HEK293 (cell line): Measurements from ENCODE around the gene CADPS.

Experiments used
- CTCF ChIA-PET: fragments of 350-600 bp; formaldehyde crosslinking; extraction: SDS; loops from one replicate; lab custom pipeline; 2021; ENCODE audit warnings: antibody characterized with exemption; lab: Yijun Ruan, JAX
- POLR2A ChIA-PET: fragments of 300-600 bp; formaldehyde crosslinking; extraction: SDS; loops from one replicate; lab custom pipeline; 2020; ENCODE audit warnings: antibody characterized with exemption, inconsistent platforms; lab: Yijun Ruan, JAX
- H3K27ac ChIP-seq: fragments of 200-500 bp; sonication (Bioruptor generic); 2 replicates; pipeline ENCODE4 v1.5.1; 2014; ENCODE audit warnings: low read depth, low read length, control low read depth, inconsistent platforms; ENCODE audit errors: extremely low read depth
- H3K36me3 ChIP-seq, 2 experiments: fragments of 200-500 bp in 1 of 2; sonication (Bioruptor generic) in 1 of 2; 1 replicate in 1 of 2; 2 replicates in 1 of 2; pipeline ENCODE4 v1.5.1; 2014 to 2017; ENCODE audit warnings: inconsistent platforms in 2 of 2, low read length in 2 of 2; ENCODE audit not compliant: control insufficient read depth in 2 of 2, insufficient read depth in 1 of 2
- H3K4me1 ChIP-seq: fragments of 200-500 bp; sonication (Bioruptor generic); 2 replicates; pipeline ENCODE4 v1.5.1; 2014; ENCODE audit warnings: mild to moderate bottlenecking, low read length, inconsistent platforms; ENCODE audit not compliant: control insufficient read depth, insufficient read depth
- H3K4me3 ChIP-seq: 2 replicates; pipeline ENCODE4 v1.5.1; 2011; ENCODE audit warnings: low read depth, mild to moderate bottlenecking, control low read depth, low read length, moderate library complexity
- H3K9me3 ChIP-seq: fragments of 200-500 bp; sonication (Bioruptor generic); 2 replicates; pipeline ENCODE4 v1.5.1; 2014; ENCODE audit warnings: low read depth, low read length, inconsistent platforms; ENCODE audit not compliant: control insufficient read depth, insufficient read depth
- MEIS1 ChIP-seq: sonication (generic); formaldehyde crosslinking; IDR thresholded peaks from 2 replicates; pipeline ENCODE4 v1.8.1; 2022; ENCODE audit warnings: missing genetic modification reagents, mild to moderate bottlenecking, borderline replicate concordance
- MZF1 ChIP-seq: fragments of 450-650 bp; formaldehyde crosslinking; IDR thresholded peaks from 2 replicates; pipeline ENCODE4 v1.5.1; 2017; ENCODE audit warnings: missing biosample characterization, missing genetic modification characterization, borderline replicate concordance
- OVOL3 ChIP-seq: fragments of 450-650 bp; formaldehyde crosslinking; IDR thresholded peaks from 2 replicates; pipeline ENCODE4 v1.5.1; 2016; ENCODE audit warnings: missing biosample characterization, missing genetic modification characterization
- REPIN1 ChIP-seq: fragments of 450-650 bp; formaldehyde crosslinking; IDR thresholded peaks from 2 replicates; pipeline ENCODE4 v1.5.1; 2017; ENCODE audit warnings: missing biosample characterization, missing genetic modification characterization, low read depth
- ZBTB8A ChIP-seq: fragments of 450-650 bp; formaldehyde crosslinking; IDR thresholded peaks from 2 replicates; pipeline ENCODE4 v1.5.1; 2016; ENCODE audit warnings: missing biosample characterization, missing genetic modification characterization
- ZEB2 ChIP-seq: fragments of 450-650 bp; formaldehyde crosslinking; IDR thresholded peaks from 2 replicates; pipeline ENCODE4 v1.5.1; 2016; ENCODE audit warnings: missing biosample characterization, missing genetic modification characterization
- ZNF24 ChIP-seq: fragments of 450-650 bp; formaldehyde crosslinking; IDR thresholded peaks from 2 replicates; pipeline ENCODE4 v1.5.1; 2016; ENCODE audit warnings: missing biosample characterization, missing genetic modification characterization
- ZNF350 ChIP-seq: fragments of 450-650 bp; formaldehyde crosslinking; IDR thresholded peaks from 2 replicates; pipeline ENCODE4 v1.5.0; 2017; ENCODE audit warnings: missing biosample characterization, mild to moderate bottlenecking, missing genetic modification characterization
- ZNF416 ChIP-seq: fragments of 450-650 bp; formaldehyde crosslinking; IDR thresholded peaks from 2 replicates; pipeline ENCODE4 v1.5.1; 2016; ENCODE audit warnings: missing biosample characterization, missing genetic modification characterization
- ZNF600 ChIP-seq: fragments of 450-650 bp; formaldehyde crosslinking; IDR thresholded peaks from 2 replicates; pipeline ENCODE4 v1.5.1; 2016; ENCODE audit warnings: missing biosample characterization, missing genetic modification characterization
- ZNF76 ChIP-seq: fragments of 450-650 bp; formaldehyde crosslinking; IDR thresholded peaks from 2 replicates; pipeline ENCODE4; 2016; ENCODE audit warnings: low read depth, missing biosample characterization, missing genetic modification characterization, borderline replicate concordance
- TF ChIP-seq, protein P1 (sequence below): fragments of 450-650 bp; formaldehyde crosslinking; IDR thresholded peaks from 2 replicates; pipeline ENCODE4 v1.5.1; 2017; ENCODE audit warnings: missing biosample characterization, missing genetic modification characterization
- TF ChIP-seq, protein P2 (sequence below): fragments of 450-650 bp; formaldehyde crosslinking; IDR thresholded peaks from 2 replicates; pipeline ENCODE4 v1.5.1; 2016; ENCODE audit warnings: missing biosample characterization, missing genetic modification characterization
- TF ChIP-seq, protein P3 (sequence below): fragments of 450-650 bp; formaldehyde crosslinking; IDR thresholded peaks from 2 replicates; pipeline ENCODE4 v1.5.1; 2016; ENCODE audit warnings: missing biosample characterization, missing genetic modification characterization, low read depth
- TF ChIP-seq, protein P4 (sequence below): fragments of 450-650 bp; formaldehyde crosslinking; IDR thresholded peaks from 2 replicates; pipeline ENCODE4 v1.5.1; 2016; ENCODE audit warnings: missing biosample characterization, missing genetic modification characterization
- TF ChIP-seq, protein P5 (sequence below): fragments of 450-650 bp; formaldehyde crosslinking; IDR thresholded peaks from 2 replicates; pipeline ENCODE4 v1.5.1; 2016; ENCODE audit warnings: missing biosample characterization, missing genetic modification characterization, borderline replicate concordance
- TF ChIP-seq, protein P6 (sequence below): fragments of 450-650 bp; IDR thresholded peaks from 2 replicates; pipeline ENCODE4 v1.5.1; 2018; ENCODE audit warnings: missing biosample characterization, missing genetic modification characterization
- TF ChIP-seq, protein P7 (sequence below): fragments of 450-650 bp; formaldehyde crosslinking; IDR thresholded peaks from 2 replicates; pipeline ENCODE4 v1.5.1; 2016; ENCODE audit warnings: missing biosample characterization, missing genetic modification characterization

Gene CADPS

DNA sequence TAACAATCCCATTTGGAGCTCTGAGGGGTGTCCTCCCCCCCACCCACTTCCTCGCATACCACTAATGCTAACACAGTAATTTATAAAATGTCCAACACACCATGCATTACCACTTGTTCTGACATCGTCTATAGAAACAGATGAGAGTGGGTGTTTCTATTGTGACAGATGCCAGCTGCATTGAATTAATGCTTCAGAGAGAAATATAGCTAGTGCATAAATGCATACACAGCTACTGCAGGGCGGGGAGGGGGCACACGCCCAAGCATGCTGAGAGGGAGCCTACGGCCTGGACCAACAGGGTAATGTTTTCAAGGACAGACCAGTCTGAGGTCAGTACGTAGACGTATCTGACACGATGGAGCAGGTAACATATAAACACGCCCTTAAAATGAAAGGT, 395.9 kb downstream of the CADPS start:
- no peaks in the 10 kb centered on the region for H3K9me3 ChIP-seq
- ChIA-PET POLR2A (no interaction called here), CTCF (interaction anchor here (0.6 kb wide), 1 partner anchor 142 kb away, joined by 4 read pairs; no protein-coding TSS in a partner anchor)
- no peaks in the 10 kb centered on the region for H3K4me1 ChIP-seq
- H3K36me3 ChIP-seq: no peaks in the 10 kb centered on the region
- no peak overlapping the region for H3K27ac ChIP-seq
- no peak overlapping the region for H3K4me3 ChIP-seq
- TF ChIP-seq, protein P1, sequence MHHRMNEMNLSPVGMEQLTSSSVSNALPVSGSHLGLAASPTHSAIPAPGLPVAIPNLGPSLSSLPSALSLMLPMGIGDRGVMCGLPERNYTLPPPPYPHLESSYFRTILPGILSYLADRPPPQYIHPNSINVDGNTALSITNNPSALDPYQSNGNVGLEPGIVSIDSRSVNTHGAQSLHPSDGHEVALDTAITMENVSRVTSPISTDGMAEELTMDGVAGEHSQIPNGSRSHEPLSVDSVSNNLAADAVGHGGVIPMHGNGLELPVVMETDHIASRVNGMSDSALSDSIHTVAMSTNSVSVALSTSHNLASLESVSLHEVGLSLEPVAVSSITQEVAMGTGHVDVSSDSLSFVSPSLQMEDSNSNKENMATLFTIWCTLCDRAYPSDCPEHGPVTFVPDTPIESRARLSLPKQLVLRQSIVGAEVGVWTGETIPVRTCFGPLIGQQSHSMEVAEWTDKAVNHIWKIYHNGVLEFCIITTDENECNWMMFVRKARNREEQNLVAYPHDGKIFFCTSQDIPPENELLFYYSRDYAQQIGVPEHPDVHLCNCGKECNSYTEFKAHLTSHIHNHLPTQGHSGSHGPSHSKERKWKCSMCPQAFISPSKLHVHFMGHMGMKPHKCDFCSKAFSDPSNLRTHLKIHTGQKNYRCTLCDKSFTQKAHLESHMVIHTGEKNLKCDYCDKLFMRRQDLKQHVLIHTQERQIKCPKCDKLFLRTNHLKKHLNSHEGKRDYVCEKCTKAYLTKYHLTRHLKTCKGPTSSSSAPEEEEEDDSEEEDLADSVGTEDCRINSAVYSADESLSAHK (tag by site-specific recombination): no peak
- TF ChIP-seq OVOL3 (tag by site-specific recombination) (no peak), ZBTB8A (no peak), ZNF24 (tag by site-specific recombination) (no peak), MZF1 (tag by site-specific recombination) (no peak), ZNF600 (tag by site-specific recombination) (no peak), REPIN1 (tag by site-specific recombination) (no peak), MEIS1 (CRISPR knock-in tag) (no peak), ZEB2 (tag by site-specific recombination) (no peak), ZNF350 (tag by site-specific recombination) (no peak)
- TF ChIP-seq, protein P2, sequence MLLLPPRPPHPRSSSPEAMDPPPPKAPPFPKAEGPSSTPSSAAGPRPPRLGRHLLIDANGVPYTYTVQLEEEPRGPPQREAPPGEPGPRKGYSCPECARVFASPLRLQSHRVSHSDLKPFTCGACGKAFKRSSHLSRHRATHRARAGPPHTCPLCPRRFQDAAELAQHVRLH (tag by site-specific recombination): no peak
- TF ChIP-seq, protein P3, sequence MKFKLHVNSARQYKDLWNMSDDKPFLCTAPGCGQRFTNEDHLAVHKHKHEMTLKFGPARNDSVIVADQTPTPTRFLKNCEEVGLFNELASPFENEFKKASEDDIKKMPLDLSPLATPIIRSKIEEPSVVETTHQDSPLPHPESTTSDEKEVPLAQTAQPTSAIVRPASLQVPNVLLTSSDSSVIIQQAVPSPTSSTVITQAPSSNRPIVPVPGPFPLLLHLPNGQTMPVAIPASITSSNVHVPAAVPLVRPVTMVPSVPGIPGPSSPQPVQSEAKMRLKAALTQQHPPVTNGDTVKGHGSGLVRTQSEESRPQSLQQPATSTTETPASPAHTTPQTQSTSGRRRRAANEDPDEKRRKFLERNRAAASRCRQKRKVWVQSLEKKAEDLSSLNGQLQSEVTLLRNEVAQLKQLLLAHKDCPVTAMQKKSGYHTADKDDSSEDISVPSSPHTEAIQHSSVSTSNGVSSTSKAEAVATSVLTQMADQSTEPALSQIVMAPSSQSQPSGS (tag by site-specific recombination): no peak
- TF ChIP-seq, protein P4, sequence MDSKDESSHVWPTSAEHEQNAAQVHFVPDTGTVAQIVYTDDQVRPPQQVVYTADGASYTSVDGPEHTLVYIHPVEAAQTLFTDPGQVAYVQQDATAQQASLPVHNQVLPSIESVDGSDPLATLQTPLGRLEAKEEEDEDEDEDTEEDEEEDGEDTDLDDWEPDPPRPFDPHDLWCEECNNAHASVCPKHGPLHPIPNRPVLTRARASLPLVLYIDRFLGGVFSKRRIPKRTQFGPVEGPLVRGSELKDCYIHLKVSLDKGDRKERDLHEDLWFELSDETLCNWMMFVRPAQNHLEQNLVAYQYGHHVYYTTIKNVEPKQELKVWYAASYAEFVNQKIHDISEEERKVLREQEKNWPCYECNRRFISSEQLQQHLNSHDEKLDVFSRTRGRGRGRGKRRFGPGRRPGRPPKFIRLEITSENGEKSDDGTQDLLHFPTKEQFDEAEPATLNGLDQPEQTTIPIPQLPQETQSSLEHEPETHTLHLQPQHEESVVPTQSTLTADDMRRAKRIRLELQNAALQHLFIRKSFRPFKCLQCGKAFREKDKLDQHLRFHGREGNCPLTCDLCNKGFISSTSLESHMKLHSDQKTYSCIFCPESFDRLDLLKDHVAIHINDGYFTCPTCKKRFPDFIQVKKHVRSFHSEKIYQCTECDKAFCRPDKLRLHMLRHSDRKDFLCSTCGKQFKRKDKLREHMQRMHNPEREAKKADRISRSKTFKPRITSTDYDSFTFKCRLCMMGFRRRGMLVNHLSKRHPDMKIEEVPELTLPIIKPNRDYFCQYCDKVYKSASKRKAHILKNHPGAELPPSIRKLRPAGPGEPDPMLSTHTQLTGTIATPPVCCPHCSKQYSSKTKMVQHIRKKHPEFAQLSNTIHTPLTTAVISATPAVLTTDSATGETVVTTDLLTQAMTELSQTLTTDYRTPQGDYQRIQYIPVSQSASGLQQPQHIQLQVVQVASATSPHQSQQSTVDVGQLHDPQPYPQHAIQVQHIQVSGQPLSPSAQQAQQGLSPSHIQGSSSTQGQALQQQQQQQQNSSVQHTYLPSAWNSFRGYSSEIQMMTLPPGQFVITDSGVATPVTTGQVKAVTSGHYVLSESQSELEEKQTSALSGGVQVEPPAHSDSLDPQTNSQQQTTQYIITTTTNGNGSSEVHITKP (tag by site-specific recombination): no peak
- TF ChIP-seq, protein P5, sequence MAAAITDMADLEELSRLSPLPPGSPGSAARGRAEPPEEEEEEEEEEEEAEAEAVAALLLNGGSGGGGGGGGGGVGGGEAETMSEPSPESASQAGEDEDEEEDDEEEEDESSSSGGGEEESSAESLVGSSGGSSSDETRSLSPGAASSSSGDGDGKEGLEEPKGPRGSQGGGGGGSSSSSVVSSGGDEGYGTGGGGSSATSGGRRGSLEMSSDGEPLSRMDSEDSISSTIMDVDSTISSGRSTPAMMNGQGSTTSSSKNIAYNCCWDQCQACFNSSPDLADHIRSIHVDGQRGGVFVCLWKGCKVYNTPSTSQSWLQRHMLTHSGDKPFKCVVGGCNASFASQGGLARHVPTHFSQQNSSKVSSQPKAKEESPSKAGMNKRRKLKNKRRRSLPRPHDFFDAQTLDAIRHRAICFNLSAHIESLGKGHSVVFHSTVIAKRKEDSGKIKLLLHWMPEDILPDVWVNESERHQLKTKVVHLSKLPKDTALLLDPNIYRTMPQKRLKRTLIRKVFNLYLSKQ (tag by site-specific recombination): no peak

DNA sequence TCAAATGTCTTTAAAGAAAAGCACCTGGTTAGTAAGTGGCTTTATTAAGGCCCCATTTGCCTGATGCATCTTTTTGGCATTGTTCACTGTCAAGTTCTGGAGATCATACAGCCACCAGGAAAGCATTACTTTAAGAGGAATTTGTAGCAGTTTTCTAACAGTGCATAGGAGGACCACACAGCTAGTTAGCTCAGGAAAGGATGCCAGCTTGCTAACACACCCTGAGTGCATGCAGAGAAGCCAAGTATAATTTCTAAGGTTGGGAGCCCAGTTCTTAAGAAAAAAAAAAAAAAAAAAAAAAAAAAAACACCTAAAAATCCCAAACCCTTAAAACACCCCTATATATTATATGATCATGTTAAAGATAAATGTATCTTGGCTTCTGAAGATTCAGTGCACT, 399.9 kb downstream of the CADPS start:
- no peaks in the 10 kb centered on the region for H3K4me1 ChIP-seq
- POLR2A ChIA-PET: no interaction called here
- no peaks in the 10 kb centered on the region for H3K9me3 ChIP-seq
- CTCF ChIA-PET: no interaction called here
- H3K4me3 ChIP-seq: no peak overlapping the region
- H3K36me3 ChIP-seq: no peaks in the 10 kb centered on the region
- TF ChIP-seq ZNF416 (tag by site-specific recombination) (no peak), ZNF76 (tag by site-specific recombination) (no peak)
- TF ChIP-seq, protein P6, sequence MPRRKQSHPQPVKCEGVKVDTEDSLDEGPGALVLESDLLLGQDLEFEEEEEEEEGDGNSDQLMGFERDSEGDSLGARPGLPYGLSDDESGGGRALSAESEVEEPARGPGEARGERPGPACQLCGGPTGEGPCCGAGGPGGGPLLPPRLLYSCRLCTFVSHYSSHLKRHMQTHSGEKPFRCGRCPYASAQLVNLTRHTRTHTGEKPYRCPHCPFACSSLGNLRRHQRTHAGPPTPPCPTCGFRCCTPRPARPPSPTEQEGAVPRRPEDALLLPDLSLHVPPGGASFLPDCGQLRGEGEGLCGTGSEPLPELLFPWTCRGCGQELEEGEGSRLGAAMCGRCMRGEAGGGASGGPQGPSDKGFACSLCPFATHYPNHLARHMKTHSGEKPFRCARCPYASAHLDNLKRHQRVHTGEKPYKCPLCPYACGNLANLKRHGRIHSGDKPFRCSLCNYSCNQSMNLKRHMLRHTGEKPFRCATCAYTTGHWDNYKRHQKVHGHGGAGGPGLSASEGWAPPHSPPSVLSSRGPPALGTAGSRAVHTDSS: no peak
- TF ChIP-seq, protein P7, sequence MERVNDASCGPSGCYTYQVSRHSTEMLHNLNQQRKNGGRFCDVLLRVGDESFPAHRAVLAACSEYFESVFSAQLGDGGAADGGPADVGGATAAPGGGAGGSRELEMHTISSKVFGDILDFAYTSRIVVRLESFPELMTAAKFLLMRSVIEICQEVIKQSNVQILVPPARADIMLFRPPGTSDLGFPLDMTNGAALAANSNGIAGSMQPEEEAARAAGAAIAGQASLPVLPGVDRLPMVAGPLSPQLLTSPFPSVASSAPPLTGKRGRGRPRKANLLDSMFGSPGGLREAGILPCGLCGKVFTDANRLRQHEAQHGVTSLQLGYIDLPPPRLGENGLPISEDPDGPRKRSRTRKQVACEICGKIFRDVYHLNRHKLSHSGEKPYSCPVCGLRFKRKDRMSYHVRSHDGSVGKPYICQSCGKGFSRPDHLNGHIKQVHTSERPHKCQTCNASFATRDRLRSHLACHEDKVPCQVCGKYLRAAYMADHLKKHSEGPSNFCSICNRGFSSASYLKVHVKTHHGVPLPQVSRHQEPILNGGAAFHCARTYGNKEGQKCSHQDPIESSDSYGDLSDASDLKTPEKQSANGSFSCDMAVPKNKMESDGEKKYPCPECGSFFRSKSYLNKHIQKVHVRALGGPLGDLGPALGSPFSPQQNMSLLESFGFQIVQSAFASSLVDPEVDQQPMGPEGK: no peak
- H3K27ac ChIP-seq: no peak overlapping the region
